Measurements from ENCODE around the gene EIF3K.
"Not testable (repeated sequence)": the region's sequence is repeated elsewhere in the genome, so short reads cannot be mapped to it uniquely, and the experiment has no call there.

The EIF3K gene, protein sequence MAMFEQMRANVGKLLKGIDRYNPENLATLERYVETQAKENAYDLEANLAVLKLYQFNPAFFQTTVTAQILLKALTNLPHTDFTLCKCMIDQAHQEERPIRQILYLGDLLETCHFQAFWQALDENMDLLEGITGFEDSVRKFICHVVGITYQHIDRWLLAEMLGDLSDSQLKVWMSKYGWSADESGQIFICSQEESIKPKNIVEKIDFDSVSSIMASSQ

DNA sequence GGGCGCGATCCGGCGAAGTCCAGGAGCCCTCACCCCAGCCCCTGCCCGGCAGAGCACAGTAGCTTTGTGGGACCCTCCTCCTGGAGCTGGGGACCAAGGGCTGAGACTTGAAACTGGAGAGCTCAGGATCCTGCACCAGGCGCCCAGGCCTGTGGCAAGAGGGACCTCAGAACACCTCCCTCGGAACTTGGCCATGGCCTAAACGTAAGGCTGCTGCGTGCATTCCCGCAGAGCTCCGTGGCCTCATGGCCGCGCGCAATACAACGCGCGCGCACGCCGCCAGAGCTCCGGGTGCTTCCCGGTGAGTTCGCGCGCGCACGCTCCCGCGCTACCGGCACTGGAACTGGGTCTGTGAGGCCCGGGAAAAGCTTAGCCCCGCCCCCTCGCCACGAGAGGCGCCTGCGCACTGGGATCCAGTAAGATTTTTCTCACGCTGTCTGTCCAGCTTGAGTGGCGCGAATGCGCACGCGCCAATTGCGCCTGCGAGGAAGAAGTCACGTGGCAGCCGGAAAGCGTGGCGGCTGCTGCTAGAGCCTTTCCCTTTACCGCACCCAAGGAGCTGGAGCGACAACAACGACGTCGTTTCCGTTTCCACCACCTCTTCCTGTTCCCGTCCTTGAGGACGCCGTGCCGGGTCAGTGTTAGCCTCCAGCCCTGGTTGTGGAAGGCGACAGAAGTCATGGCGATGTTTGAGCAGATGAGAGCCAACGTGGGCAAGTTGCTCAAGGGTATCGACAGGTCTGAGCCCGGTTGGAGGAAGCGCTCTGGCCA lies at the start of gene EIF3K:
Gene EIF3K, plus strand, starts transcription at position 599 of the 771 bp plus-strand sequence. Its CDS starts 81 bp downstream, at position 680.
- peak; percentile 91 for DNase-seq (ENCODE audit: low read depth, low spot score)

DNA sequence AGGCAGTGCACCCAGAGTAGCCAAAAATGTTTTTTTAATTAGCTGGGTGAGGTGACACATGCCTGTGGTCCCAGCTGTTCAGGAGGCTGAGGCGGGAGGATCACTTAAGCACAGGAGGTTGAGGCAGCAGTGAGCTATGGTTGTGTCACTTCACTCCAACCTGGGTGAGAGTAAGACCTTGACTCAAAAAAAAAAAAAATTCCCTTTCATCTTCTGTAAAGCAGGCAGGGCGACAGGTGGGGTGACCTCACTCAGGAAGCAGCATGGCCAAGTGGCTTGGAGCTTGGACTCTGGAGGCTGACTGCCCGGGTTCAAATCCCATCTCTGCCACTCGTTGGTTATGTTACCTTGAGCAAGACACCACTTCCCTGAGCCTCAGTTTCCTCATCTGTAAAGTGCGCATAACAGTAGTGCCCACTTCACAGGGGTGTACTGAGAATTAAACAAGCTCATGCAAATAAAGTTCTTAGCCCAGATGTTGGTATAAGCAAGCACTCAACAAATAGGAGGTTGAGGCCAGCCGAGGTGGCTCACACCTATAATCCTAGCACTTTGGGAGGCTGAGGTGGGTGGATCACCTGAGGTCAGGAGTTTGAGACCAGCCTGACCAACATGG lies 49.5 kb upstream of the EIF3K start:
- no peak for DNase-seq (ENCODE audit: low read depth, low spot score)

DNA sequence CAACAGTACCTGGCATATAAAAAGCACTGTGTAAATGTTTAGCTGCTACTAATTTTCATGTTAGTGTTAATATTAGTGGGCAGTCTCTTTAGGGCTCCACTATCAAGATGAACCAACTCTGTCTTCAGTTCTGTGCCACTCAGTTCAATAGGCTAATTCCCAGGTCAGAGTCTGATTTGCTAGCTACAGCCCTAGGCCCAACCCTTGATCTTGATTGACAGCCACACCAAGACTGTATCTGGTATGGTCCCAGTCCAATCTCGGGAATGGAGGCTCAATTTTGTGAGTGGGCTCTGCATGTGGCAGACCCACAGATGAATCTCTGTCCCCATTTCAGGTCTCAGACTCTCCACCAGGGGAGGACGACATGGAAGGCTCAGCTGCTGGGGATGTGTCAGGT lies 47.3 kb upstream of the EIF3K start:
- DNase-seq (ENCODE audit: low read depth, low spot score), result no peak

DNA sequence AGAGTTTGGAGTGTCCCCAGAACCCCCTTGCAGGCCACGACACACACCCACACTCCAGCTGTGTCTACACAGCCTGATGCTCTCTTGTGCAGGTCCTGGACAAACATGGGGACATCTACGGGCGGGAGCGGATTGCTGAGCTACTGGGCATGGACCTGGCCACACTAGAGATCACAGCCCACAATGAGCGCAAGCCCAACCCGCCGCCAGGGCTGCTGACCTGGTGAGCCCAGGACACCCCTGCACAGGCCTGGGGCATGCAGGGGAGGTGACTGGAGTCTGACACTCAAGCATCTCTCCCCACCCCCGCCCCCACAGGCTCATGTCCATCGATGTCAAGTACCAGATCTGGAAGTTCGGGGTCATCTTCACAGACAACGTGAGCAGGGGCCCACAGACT lies 41.2 kb upstream of the EIF3K start:
- DNase-seq (ENCODE audit: low read depth, low spot score), result no peak

DNA sequence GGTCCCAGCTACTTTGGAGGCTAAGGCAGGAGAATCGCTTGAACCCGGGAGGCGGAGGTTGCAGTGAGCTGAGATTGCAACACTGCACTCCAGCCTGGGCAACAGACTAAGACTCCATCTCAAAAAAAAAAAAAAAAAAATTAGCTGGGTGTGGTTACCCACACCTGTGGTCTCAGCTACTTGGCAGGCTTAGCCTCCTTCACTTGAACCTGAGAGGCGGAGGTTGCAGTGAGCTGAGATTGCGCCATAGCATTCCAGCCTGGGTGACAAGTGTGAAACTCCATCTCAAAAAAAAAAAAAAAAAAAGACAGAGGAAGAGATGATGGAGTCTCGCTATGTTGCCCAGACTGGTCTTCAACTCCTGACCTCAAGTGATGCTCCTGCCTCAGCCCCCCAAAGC lies 39.7 kb upstream of the EIF3K start:
- DNase-seq (ENCODE audit: low read depth, low spot score), result not testable (repeated sequence)

DNA sequence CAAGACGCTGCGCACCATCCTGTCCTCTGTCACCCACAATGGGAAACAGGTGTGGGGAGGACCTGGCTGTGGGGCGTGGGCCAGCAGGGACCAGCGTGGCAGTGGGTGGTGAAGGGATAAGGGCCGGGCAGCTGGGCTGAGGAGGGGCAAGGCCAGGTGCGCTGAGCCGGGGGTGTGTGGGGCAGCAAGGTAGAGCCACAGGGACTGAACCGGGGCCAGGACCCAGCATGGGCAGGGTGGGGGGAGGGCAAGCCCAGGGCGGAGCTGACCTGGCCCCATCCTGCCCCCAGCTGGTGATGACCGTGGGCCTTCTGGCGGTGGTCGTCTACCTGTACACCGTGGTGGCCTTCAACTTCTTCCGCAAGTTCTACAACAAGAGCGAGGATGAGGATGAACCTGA lies 38.9 kb upstream of the EIF3K start:
- no peak for DNase-seq (ENCODE audit: low read depth, low spot score)

DNA sequence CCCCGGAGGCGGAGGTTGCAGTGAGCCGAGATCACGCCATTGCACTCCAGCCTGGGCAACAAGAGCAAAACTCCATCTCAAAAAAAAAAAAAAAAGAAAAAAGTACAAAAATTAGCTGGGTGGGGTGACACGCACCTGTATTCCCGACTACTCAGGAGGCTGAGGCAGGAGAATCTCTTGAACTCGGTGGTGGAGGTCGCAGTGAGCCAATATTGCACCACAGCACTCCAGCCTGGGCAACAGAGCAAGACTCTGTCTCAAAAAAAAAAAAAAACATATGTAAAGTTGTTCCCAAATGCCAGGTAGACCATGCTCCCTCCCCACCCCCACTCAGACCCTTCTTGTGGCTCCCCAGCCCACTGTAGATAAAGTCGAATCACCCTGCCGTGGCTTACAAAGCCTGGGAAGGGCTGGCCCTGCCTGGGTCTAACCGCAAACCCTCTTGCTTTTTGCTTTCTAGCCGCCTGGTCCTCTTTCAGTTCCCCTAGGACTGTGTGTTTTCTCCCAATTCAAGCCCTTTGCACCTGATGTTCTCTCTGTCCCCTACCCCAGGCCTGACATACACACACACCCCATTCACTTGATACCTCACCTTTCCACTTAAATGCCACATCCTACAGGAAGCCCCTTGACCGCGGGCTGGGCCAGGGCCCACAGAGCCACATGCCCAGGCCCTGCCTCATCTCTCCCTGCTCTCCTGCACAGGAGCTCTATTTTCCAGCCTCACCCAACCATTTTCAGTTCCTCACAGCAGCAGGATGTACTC lies 35.6 kb upstream of the EIF3K start:
- no peak for DNase-seq (ENCODE audit: low read depth, low spot score)

DNA sequence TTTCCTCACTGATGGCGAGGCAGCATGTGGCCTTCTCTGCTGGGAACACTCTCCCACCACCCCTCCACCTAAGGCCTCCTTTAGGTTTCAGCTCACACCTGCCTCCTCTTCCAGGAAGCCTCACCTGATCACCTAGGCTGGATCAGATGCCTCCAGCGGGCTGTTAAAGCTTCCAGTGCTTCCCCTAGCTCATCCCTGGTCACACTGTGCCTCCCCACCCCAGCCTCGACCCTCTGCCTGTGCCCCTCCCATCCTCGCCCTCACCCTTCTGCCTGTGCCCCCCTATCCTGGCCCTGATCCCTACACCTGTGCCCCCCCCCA lies 35.0 kb upstream of the EIF3K start:
- DNase-seq (ENCODE audit: low read depth, low spot score), result no peak

DNA sequence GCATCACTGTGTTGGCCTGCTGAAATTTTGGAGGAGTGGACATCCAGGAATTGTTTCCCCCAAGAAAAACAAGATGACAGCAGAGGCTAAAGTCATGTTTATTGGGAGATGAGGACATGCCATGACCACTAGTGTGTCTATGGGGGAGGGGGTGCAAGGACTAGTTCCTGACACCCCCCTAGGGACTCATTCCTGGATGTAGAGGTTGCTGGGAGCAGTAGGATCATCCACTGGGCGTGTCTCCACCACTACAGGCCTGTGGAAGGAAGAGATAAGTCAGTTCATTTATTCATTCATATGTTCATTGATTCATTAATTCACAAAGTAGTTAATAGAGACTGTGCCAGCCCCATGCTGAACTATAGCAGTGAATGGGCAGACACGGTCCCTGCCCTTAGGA lies 31.4 kb upstream of the EIF3K start:
- no peak for DNase-seq (ENCODE audit: low read depth, low spot score)

DNA sequence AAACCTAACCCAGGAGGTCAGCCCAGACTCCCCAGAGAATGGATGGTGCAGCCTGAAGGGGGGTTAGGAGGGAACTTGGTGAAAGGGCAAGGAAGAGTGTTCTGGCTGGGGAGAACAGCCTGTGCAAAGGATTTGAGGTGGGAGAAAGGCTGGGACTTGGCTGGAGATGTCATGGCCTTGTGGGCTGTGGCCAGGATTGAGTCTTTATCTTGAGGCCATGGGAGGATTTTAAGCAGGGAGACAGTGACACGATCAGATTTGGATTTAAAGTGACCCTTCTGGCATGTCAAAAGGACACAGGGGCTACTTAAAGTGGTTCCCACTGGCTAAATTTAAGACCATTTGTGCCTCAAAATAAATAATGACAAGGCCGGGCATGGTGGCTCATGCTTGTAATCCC lies 30.9 kb upstream of the EIF3K start:
- DNase-seq (ENCODE audit: low read depth, low spot score), result no peak

DNA sequence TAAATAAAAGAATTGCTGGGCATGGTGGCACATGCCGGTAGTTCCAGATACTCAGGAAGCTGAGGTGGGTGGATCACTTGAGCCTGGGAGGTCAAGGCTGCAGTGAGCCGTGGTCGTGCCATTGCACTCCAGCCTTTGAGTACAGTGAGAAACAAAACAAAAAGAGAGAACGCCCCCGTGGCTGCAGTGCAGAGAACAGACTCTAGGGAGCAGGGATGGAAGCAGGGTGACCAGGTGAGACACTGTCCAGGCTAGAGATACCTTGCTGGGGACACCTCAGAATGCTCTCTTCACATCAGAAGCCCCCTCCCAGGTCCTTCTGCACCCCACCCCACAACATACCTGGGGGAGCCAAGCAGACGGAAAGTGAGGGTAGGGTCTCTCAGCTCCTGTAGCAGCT lies 26.0 kb upstream of the EIF3K start:
- DNase-seq (ENCODE audit: low read depth, low spot score), result no peak

DNA sequence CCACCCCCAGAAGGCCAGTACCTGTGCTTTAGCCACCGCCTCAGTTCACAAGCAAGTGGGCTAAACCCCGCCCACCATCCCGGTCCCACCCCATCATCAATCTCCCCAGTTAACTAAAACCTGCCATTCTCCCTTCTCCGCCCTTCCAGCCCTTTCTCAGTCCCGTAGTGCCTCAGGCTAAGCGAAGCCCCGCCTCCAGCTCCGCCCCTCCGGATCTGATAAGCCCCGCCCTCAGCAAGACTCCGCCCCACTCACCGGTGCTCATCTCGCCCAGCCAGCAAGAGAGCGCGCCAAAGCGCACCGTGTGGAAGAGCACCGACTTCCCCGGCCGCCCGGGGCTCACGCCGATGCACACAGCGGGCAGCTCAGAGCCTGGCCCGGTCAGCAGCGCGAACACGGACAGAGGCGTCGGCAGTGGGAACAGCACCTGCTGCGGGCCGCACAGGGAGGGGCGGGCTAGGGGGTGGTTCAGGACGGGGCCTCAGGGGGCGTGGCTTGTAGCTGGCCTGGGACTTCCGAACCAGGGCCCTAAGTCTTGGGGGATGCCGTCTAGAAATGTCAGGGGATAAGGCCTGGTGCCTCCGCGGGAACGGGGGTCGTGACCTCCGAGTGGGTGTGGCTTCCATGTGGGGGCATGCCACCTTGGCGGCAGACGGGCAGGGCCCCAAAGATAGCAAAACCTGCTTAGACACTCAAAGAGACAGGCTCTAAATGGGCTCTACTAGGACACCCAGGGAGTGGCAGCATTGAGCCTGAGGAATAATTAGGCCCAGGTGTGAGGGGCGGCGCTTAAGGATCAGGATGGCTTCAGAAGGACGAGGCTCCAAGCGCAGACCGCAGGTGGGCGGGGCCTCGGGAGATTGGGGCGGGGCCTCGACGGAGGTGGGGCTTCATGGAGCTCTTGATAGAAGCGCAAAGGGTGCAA lies 22.7 kb upstream of the EIF3K start:
- no peak for DNase-seq (ENCODE audit: low read depth, low spot score)

DNA sequence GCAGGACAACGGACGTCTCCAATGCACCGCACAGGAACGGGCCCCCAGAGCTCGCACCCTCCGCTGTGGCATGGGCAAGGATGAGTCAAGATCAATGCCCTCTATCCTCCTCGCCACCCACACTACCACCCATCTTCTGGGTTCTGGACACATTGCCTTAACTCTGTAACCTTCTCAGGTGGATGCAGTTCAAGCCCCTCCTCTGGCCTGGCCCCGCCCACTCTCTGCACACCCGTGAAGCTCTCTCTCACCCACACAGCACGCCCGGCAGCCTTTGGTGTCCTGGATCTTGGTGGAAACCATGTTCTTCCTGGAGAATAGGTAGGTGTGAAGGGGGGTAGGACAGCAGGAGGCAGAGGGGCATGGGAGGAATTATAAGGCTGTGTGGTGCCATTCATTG lies 21.9 kb upstream of the EIF3K start:
- DNase-seq (ENCODE audit: low read depth, low spot score), result no peak

DNA sequence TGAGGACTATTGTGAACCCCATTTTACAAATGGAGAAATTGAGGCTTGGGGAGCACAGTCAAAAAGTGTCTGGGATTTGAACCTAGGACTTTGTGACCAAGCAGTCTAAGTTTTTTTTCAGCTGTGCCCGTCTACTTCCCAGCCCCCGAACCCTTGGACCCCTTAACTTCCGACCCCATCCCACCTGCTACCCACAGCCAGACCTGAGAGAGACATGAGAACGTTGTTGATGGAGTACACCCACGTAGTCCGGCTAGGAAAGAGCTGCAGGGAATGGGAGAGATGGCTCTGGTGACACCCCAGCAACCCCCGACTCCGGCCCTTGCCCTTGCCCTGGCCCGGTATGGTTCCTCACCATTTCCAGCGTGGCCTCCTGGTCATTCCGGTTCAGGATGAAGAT lies 19.3 kb upstream of the EIF3K start:
- no peak for DNase-seq (ENCODE audit: low read depth, low spot score)

DNA sequence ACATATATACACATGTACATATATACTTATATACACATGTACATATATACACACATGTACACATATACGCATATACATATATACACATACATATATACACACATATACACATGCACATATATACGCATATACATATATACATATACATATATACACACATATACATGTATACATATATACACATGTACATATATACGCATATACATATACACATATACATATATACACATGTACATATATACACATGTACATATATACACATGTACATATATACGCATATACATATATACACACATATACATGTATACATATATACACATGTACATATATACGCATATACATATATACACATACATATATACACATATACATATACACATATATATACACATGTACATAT lies 16.1 kb upstream of the EIF3K start:
- not testable (repeated sequence) for DNase-seq (ENCODE audit: low read depth, low spot score)

DNA sequence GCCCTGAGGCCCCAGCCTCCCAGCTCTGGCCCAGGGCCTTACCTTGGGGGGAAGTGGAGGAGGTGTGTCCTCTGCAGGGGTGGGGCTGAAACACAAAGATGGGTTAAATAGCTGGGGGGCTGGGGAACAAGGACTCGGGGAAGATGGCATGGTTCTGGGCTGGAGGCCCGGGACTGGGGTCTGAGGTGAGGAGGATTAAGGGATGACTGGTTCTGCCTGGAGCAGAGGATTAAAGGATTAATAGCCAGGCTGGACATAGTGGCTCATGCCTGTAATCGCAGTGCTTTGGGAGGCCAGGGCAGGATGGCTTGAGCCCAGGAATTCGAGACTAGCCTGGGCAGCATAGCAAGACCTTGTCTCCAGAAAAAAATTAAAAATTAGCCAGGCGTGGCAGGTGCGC lies 12.9 kb upstream of the EIF3K start:
- no peak for DNase-seq (ENCODE audit: low read depth, low spot score)

DNA sequence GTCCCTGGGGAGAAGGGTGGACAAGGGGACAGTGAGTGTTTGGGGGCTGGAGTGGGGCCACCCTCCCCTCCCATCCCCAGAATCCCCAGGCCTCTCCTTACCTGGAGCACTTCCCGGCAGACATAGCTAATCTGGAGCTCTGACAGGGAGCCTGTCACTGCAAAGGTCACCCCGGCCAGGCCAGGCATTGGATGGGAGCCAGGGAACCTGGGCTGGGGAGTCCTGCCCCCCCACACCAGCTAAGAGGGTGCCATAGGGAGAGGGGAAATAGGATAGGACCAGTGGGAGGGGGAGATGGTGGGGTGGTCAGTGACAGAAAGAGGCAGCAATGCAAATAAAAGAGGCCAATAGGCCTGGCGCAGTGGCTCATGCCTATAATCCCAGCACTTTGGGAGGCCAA lies 4.7 kb upstream of the EIF3K start:
- DNase-seq (ENCODE audit: low read depth, low spot score), result no peak

DNA sequence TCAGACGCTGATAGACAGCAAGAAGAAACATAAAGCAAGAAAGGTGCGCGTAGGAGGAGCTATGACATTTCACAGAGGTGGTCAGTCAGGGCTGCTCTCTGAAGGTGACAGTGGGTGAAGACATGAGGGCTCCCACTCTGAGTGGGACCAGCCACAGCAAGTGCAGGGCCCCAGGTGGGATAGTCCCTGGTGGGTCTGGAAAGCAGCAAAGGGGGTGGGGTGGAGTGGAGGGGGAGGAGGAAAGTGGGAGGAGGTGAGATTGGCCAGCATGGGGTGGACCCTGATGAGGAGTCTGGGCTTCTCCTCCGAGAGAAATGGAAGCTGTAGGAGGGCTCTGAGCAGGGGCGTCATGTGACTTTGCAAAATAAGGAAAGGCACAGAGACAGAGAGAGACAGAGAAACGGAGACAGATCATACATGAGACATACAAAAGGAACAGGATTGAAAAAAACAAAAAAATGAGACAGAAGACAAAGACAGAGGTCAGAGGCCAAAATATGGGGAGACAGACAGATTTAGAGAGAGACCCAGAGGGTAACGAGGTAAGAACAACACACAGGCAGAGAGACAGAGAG lies 3.9 kb upstream of the EIF3K start:
- DNase-seq (ENCODE audit: low read depth, low spot score), result no peak

DNA sequence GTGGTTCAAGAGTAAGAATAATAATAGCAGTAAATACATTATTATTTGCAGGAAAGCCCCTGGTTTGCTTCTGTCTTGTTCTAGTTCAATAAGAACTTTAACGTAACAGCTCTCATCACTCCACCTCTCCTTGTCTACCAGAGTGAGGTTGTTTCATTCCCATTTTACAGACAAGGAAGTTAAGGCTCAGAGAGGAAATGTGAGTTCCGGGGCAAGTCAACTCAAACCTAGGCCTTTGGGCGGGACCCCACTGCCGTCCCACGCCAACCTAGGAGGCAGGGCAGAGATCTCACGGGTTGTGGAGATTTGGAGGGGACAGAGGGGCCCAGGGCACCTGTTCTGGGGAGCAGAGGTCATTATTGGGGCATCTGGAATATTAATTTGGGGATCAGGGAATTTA lies 2.7 kb upstream of the EIF3K start:
- no peak for DNase-seq (ENCODE audit: low read depth, low spot score)

DNA sequence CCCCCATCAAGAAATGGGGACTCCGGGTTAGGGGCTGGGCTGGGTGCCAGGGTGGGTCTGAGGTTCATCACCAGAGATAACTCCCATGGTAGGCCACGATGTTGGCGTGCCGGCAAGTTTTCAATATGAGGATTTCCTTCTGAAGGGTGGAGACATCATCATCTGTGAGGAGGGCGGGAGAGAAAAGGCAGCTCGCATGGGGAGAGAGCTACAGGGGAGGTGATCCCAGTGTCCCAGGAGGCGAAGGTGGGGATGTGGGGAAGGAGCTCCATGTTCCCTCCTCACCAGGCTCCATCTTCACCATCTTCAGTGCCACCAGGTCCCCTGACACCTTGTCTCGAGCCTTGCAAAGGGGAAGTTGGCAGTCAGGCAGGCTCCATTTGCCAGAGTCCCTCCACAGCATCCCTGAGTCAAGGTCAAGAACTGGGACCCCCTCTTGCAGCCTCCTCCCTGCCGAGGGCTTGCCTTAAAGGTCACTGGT lies 1.7 kb upstream of the EIF3K start:
- DNase-seq (ENCODE audit: low read depth, low spot score), result no peak
